GM19238 (cell line): ENCODE results near the gene MGRN1.

Experiments
- DNase-seq: peaks from one replicate; pipeline ENCODE4 v3.0.0; 2011; ENCODE audit warnings: low spot score; ENCODE audit not compliant: insufficient read length

MGRN1 gene

DNA sequence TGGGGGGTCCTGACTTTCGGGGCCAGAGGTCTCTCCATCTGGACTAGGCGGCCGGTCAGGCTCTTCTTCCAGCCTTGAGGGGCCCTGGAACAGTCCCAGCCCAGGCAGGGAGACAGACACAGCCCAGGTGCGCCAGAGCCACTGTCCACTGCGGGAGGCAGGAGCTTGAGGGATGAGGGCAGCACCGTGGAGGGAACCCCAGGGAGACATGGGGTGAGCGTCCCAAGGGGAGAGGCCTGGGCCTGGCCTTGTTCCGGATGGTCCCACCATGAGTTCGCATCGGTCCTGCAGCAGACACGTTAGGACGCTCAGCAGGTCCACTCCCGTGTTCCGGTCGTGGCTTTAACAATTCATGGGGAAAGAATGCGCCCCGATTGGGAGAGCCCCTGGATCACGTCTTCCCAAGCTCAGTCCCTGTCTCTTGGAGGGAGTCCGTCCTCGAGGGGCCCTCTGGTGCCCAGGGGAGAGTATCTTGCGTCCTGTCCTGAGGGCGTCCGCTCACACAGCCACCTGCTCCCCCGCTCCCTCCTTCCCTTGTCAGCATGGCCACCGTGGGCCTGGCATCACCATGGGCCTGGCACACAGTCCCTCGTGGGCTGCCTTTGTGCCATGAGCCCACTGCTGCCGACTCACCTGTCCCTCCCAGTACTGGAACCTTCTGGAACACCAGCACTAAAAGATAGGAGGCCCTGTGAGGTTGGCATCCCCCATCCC lies 62.0 kb downstream of the MGRN1 start:
- DNase-seq = no peak

GRCh38 chr16:4687416-4687815 lies 62.8 kb downstream of the MGRN1 start:
- DNase-seq = no peak

- DNase-seq = no peak
Measured at GRCh38 chr16:4687946-4688673, 63.5 kb downstream of the MGRN1 start.

GRCh38 chr16:4688674-4689045 lies 64.0 kb downstream of the MGRN1 start:
- no peak for DNase-seq

GRCh38 chr16:4689091-4689671 lies 64.6 kb downstream of the MGRN1 start:
- no peak for DNase-seq

- DNase-seq = no peak
Measured at GRCh38 chr16:4689864-4690704, 65.5 kb downstream of the MGRN1 start.

DNA sequence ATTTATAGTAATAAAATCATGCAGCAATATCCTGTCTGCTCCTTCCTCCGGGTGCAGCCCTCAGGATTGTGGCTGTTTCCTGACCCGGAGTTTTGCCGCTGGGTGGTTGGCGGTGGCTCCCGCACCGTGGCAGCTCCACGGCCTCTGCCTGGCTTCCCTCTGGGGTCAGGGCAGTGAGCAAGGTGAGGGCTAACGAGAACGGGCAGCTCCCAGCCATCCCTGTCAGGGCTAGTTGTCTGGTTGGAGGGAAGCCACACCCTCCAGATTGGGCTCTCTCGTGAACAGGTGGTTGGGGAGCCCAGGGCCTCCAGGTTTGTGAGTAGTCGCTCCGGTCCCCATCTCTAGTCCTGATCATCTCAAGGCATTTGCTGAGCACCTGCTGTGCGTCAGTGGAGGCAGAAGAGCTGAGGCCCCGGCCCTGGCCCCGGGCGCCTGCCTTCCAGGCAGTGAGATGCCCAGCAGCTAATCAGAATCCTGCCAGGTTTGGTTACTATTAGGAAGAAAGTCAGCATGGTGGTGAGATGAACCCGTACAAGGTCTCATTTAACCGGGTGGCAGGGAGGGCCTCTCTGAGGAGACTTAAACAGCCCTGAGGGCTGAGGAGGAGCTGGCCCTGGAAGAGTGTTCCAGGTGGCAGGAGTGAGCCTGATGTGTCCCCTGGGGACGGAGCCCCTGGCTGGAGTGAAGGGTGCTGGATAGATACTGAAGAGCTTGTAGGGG lies 66.5 kb downstream of the MGRN1 start:
- DNase-seq = no peak

- no peak for DNase-seq
Measured at GRCh38 chr16:4691666-4692412, 67.2 kb downstream of the MGRN1 start.

- no peak for DNase-seq
Measured at GRCh38 chr16:4692460-4693295, 68.1 kb downstream of the MGRN1 start.

DNA sequence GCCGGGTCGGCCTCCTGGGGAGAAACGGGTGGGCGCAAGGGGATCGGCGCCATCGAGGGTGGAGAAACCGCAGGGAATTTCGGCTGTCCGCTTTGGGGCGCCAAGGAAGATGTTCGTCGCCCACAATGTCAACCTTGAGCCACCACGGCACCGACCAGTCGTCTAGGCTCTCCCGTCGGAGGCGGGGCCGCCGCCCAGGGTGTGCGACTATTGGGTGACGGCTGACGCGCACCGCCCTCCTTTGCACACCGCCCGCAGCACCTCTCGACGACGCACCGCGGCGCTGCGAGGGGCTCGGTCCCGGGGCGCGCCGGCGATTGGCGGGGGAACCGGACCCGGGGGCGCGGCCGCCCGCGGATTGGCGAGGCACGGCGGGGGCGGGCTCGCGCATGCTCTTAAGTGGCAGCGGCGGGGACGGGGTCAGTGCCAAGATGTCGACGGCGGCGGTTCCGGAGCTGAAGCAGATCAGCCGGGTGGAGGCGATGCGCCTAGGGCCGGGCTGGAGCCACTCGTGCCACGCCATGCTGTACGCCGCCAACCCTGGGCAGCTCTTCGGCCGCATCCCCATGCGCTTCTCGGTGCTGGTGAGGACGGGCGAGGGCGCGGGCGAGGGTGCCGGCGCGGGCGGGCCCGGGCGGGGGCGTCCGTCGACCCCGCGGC lies 68.8 kb downstream of the MGRN1 start, which contains the start of gene NUDT16L1:
TSS of gene NUDT16L1 (plus strand) at position 267 of the 660 bp plus-strand sequence. CDS start at position 432, 165 bp downstream.
- peak; percentile 99 for DNase-seq

DNA sequence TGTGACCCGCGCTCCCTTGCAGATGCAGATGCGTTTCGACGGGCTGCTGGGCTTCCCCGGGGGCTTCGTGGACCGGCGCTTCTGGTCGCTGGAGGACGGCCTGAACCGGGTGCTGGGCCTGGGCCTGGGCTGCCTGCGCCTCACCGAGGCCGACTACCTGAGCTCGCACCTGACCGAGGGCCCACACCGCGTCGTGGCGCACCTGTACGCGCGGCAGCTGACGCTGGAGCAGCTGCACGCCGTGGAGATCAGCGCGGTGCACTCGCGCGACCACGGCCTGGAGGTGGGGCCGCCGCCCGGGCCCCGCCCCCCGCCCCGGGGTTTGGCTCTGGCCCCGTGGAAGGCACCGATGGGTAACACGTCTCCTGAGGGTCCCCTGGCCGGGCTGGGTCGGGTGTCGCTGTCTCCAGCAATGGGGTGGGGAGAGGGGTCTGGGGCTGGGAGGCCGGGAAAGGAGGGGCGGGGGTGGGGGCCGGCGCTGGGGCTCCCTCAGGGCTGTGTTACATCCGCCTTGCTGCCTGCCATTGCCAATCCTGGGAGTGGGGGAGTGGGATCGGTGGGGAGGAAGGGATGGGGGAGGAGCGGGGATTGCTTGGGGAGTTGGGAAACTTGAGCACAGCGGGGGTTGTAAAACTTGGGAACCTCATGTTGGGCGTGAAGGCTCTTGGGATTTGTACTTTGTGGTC lies 69.5 kb downstream of the MGRN1 start:
- DNase-seq = peak; percentile 75

DNA sequence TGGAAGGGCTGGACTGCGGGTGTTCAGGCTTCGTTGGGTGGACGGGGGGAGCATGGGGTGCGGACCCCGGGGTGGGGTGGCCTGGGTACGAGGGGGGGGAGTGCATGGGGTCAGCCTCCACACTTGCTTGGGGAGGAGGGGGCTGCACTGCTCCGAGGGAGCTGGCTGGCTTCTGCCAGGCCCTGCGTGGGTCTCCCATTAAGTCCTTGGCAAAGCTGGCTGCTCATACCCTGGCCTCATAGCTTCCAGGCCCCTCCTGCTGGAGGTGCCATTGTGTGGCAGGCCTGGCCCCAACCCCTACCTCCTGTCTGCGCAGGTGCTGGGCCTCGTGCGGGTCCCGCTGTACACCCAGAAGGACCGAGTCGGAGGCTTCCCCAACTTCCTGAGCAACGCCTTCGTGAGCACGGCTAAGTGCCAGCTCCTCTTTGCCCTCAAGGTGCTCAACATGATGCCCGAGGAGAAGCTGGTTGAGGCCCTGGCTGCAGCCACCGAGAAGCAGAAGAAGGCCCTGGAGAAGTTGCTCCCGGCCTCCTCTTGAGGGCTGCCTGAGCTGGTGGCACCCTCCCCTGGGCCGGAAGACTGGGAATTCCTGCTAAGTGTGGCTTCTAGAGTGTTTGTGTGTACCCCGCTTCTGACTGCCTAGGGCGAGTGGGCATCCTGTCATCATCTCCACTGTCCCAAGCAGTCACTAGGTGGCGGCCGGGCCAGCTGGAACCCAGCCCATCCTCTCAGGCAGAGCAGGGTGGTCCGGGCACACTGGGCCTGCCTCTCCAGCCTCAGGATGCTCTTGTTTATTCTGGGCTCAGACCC lies 70.2 kb downstream of the MGRN1 start:
- no peak for DNase-seq

- no peak for DNase-seq
Measured at GRCh38 chr16:4695473-4696171, 71.0 kb downstream of the MGRN1 start.

GRCh38 chr16:4696172-4696904 lies 71.7 kb downstream of the MGRN1 start:
- DNase-seq = no peak

- no peak for DNase-seq
Measured at GRCh38 chr16:4696905-4697847, 72.5 kb downstream of the MGRN1 start.
